HepG2 (cell line): ENCODE measurements around the gene PRKRIP1. TPM values are rescaled to one million over a fixed set of nuclear protein-coding genes. Genes with fewer than 3 reads are reported as not detected.

Experiments used
- EEA1 ChIP-seq: sonication (generic); formaldehyde crosslinking; IDR thresholded peaks from 2 replicates; pipeline ENCODE4 v1.5.1; 2020; ENCODE audit warnings: mild to moderate bottlenecking, missing genetic modification reagents, borderline replicate concordance
- IKZF4 ChIP-seq: sonication (generic); formaldehyde crosslinking; IDR thresholded peaks from 2 replicates; pipeline ENCODE4 v1.5.1; 2020; ENCODE audit warnings: borderline replicate concordance, mild to moderate bottlenecking, low read depth, missing genetic modification reagents; ENCODE audit errors: not compliant biosample characterization
- KLF11 ChIP-seq: IDR thresholded peaks from 2 replicates; pipeline ENCODE4 v1.6.1; 2016; ENCODE audit warnings: missing compliant biosample characterization
- RELA ChIP-seq: sonication (generic); formaldehyde crosslinking; IDR thresholded peaks from 2 replicates; pipeline ENCODE4 v1.4.0; 2020; ENCODE audit warnings: missing genetic modification reagents
- SAP130 ChIP-seq: IDR thresholded peaks from 2 replicates; pipeline ENCODE4 v1.6.1; 2016; ENCODE audit warnings: low read depth
- SMYD3 ChIP-seq: sonication (generic); formaldehyde crosslinking; IDR thresholded peaks from 2 replicates; pipeline ENCODE4 v1.8.1; 2023; ENCODE audit warnings: mild to moderate bottlenecking, missing genetic modification reagents
- ZNF747 ChIP-seq: sonication (generic); formaldehyde crosslinking; IDR thresholded peaks from 2 replicates; pipeline ENCODE4 v1.8.1; 2023; ENCODE audit warnings: missing genetic modification reagents, mild to moderate bottlenecking, borderline replicate concordance
- ZNF776 ChIP-seq: sonication (generic); formaldehyde crosslinking; IDR thresholded peaks from 2 replicates; pipeline ENCODE4 v1.4.0; 2020; ENCODE audit warnings: mild to moderate bottlenecking, missing genetic modification reagents
- polyA plus RNA-seq, 8 experiments: library from polyadenylated mRNA; depleted of rRNA in 3 of 8; stranded (reverse) in 7 of 8; unstranded in 1 of 8; fragments of >200 nt; fragmentation: Illumina TruSeq in 4 of 8; extraction: Trizol in 4 of 8; gene quantifications; 2 replicates each; pipeline versions ENCODE4 v1.2.1 to v1.2.3, GENCODE V29; 2011 to 2016; ENCODE audit warnings: low read depth in 4 of 8, missing spikeins in 1 of 8, mixed read lengths in 1 of 8; ENCODE audit not compliant: insufficient read depth in 1 of 8
- total RNA-seq, 5 experiments: library from RNA; depleted of rRNA; stranded (reverse); fragments of >200 nt; fragmentation: Illumina TruSeq; extraction: Trizol; gene quantifications; 2 replicates each; pipeline ENCODE4 v1.2.3, GENCODE V29; 2016; ENCODE audit warnings: low read depth in 1 of 5
- TF ChIP-seq, protein P1 (sequence below): IDR thresholded peaks from 2 replicates; pipeline ENCODE4 v1.6.1; 2016; ENCODE audit warnings: low read depth, missing genetic modification reagents, missing compliant biosample characterization
- TF ChIP-seq, protein P2 (sequence below): sonication (generic); formaldehyde crosslinking; IDR thresholded peaks from 2 replicates; pipeline ENCODE4 v1.9.0; 2022; ENCODE audit warnings: missing genetic modification reagents, mild to moderate bottlenecking, borderline replicate concordance
- TF ChIP-seq, protein P3 (sequence below): sonication (generic); formaldehyde crosslinking; IDR thresholded peaks from 2 replicates; pipeline ENCODE4 v1.5.1; 2020; ENCODE audit warnings: missing genetic modification reagents, mild to moderate bottlenecking, borderline replicate concordance
- TF ChIP-seq, protein P4 (sequence below): sonication (generic); formaldehyde crosslinking; IDR thresholded peaks from 2 replicates; pipeline ENCODE4 v1.8.1; 2023; ENCODE audit warnings: mild to moderate bottlenecking, moderate library complexity, missing genetic modification reagents
- TF ChIP-seq, protein P5 (sequence below): sonication (generic); formaldehyde crosslinking; IDR thresholded peaks from 2 replicates; pipeline ENCODE4 v1.8.0; 2022; ENCODE audit warnings: missing genetic modification reagents, mild to moderate bottlenecking, borderline replicate concordance

PRKRIP1 gene
- total and polyA plus RNA-seq, 2 of the 13 experiments (the other 11 are each of a cell fraction or from before 2014, with no cell fraction given), result 13.2 to 16.8 TPM

DNA sequence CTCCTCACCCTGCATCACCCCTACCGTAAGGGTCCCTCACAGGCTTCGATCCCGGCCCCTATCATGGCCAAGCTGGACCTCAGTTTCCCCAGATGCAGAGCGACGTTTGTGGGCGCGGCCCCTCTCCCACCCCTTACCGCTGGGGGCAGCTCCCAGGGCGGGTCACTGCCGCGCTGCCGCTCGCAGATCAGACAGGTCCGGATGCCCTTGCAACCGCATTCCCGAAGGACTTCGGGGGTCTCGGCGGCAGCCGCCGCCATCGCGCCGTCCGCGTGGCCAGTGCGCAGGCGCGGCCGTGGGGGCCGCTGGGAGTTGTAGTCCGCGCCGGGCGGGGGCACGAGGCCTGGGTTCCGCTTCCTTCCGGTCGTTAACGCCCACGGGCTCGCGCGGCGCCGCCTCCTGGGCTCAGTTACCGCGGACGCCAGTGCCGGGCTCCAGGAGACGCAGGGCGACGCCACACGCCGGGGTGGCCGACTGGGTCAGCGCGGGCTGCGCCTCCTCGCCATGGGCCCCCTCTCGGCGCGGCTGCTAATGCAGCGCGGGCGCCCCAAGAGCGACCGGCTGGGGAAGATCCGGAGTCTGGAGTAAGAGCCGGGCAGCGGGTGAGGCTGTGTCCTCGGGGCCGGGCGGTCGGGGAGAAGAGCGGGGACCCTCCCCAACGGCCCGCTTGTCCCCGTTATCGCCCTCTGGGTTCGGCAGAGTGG is 68.6 kb downstream of the PRKRIP1 start, which contains the start of the genes ALKBH4 and LRWD1 (continued):
- TF ChIP-seq, protein P1, sequence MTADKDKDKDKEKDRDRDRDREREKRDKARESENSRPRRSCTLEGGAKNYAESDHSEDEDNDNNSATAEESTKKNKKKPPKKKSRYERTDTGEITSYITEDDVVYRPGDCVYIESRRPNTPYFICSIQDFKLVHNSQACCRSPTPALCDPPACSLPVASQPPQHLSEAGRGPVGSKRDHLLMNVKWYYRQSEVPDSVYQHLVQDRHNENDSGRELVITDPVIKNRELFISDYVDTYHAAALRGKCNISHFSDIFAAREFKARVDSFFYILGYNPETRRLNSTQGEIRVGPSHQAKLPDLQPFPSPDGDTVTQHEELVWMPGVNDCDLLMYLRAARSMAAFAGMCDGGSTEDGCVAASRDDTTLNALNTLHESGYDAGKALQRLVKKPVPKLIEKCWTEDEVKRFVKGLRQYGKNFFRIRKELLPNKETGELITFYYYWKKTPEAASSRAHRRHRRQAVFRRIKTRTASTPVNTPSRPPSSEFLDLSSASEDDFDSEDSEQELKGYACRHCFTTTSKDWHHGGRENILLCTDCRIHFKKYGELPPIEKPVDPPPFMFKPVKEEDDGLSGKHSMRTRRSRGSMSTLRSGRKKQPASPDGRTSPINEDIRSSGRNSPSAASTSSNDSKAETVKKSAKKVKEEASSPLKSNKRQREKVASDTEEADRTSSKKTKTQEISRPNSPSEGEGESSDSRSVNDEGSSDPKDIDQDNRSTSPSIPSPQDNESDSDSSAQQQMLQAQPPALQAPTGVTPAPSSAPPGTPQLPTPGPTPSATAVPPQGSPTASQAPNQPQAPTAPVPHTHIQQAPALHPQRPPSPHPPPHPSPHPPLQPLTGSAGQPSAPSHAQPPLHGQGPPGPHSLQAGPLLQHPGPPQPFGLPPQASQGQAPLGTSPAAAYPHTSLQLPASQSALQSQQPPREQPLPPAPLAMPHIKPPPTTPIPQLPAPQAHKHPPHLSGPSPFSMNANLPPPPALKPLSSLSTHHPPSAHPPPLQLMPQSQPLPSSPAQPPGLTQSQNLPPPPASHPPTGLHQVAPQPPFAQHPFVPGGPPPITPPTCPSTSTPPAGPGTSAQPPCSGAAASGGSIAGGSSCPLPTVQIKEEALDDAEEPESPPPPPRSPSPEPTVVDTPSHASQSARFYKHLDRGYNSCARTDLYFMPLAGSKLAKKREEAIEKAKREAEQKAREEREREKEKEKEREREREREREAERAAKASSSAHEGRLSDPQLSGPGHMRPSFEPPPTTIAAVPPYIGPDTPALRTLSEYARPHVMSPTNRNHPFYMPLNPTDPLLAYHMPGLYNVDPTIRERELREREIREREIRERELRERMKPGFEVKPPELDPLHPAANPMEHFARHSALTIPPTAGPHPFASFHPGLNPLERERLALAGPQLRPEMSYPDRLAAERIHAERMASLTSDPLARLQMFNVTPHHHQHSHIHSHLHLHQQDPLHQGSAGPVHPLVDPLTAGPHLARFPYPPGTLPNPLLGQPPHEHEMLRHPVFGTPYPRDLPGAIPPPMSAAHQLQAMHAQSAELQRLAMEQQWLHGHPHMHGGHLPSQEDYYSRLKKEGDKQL, result peak; percentile 15; the same call in 1 of the 2 replicates
- TF ChIP-seq KLF11 (CRISPR knock-in tag) (no peak), RELA (peak; percentile 81; the same call in 1 of the 2 replicates), EEA1 (CRISPR knock-in tag) (peak; percentile 94; the same call in 1 of the 2 replicates), ZNF776 (CRISPR knock-in tag) (0 out of 2 replicates have a peak, but pooled peaks have one; percentile 21), SAP130 (CRISPR knock-in tag) (peak; percentile 96), ZNF747 (CRISPR knock-in tag) (peak; percentile 79; the same call in 1 of the 2 replicates), SMYD3 (no peak), IKZF4 (CRISPR knock-in tag) (no peak)
- TF ChIP-seq, protein P2, sequence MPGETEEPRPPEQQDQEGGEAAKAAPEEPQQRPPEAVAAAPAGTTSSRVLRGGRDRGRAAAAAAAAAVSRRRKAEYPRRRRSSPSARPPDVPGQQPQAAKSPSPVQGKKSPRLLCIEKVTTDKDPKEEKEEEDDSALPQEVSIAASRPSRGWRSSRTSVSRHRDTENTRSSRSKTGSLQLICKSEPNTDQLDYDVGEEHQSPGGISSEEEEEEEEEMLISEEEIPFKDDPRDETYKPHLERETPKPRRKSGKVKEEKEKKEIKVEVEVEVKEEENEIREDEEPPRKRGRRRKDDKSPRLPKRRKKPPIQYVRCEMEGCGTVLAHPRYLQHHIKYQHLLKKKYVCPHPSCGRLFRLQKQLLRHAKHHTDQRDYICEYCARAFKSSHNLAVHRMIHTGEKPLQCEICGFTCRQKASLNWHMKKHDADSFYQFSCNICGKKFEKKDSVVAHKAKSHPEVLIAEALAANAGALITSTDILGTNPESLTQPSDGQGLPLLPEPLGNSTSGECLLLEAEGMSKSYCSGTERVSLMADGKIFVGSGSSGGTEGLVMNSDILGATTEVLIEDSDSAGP, result peak; percentile 46; the same call in 1 of the 2 replicates
- TF ChIP-seq, protein P3, sequence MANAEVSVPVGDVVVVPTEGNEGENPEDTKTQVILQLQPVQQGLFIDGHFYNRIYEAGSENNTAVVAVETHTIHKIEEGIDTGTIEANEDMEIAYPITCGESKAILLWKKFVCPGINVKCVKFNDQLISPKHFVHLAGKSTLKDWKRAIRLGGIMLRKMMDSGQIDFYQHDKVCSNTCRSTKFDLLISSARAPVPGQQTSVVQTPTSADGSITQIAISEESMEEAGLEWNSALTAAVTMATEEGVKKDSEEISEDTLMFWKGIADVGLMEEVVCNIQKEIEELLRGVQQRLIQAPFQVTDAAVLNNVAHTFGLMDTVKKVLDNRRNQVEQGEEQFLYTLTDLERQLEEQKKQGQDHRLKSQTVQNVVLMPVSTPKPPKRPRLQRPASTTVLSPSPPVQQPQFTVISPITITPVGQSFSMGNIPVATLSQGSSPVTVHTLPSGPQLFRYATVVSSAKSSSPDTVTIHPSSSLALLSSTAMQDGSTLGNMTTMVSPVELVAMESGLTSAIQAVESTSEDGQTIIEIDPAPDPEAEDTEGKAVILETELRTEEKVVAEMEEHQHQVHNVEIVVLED, result peak; percentile 90; the same call in 1 of the 2 replicates
- TF ChIP-seq, protein P4, sequence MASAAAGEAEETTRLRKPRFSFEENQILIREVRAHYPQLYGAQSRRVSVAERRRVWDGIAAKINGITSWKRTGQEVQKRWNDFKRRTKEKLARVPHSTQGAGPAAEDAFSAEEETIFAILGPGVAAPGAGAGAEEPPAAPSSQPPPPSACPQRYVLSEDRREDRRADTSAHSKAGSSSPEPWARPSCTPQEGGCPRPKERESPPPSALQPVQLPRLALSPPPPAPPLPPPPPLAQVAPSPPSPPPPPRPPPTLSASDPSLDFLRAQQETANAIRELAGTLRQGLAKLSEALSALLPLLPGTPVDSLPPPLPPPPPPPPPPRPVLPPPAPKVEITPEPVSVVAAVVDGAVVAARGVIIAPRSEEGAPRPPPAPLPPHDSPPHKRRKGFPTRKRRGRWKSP (CRISPR knock-in tag), result peak; percentile 74; the same call in 1 of the 2 replicates
- TF ChIP-seq, protein P5, sequence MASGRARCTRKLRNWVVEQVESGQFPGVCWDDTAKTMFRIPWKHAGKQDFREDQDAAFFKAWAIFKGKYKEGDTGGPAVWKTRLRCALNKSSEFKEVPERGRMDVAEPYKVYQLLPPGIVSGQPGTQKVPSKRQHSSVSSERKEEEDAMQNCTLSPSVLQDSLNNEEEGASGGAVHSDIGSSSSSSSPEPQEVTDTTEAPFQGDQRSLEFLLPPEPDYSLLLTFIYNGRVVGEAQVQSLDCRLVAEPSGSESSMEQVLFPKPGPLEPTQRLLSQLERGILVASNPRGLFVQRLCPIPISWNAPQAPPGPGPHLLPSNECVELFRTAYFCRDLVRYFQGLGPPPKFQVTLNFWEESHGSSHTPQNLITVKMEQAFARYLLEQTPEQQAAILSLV (CRISPR knock-in tag), result peak; percentile 94; the same call in 1 of the 2 replicates
